Sigmoid colon (tissue), 4 donors: Measurements from ENCODE around the gene GRIK4.

Source experiments
- POLR2A ChIP-seq, 2 donors: fragments of 450-650 bp; IDR thresholded peaks; one replicate each; pipeline ENCODE4 v1.6.1; 2016; ENCODE audit warnings: antibody characterized with exemption in 2 of 2, mild to moderate bottlenecking in 2 of 2, moderate library complexity in 2 of 2
- POLR2AphosphoS5 ChIP-seq, 4 donors: sonication (generic); formaldehyde crosslinking; IDR thresholded peaks; one replicate each; pipeline ENCODE4 v1.6.1; 2017; ENCODE audit warnings: antibody characterized with exemption in 4 of 4

DNA sequence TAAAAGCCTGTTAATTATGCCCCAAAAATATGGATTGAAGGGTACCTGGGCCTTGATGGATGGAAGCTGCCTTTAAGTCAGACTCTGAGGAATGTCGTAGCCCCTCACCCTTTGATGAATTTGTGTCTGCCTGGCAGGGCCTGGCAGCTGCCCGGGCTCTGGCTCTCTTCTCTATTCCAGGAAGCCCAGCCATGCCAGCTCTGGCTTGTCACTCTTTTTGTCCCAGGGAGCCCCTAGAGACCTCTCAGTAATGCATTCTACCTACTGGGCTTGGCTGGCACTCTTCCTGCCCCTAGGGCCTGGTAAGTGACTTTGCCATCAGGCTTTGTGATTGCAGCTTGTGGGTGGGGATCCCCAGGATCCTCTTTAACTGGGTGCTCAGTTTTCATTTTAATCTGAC is 103.8 kb downstream of the GRIK4 start:
- TF ChIP-seq POLR2A (IDR thresholded peaks at IDR 0.05) (no peak), POLR2AphosphoS5 (IDR thresholded peaks at IDR 0.05) (no peak)
